H1 (cell line): ENCODE measurements around the gene CNIH1. TPM values are rescaled to one million over a fixed set of nuclear protein-coding genes. Genes with fewer than 3 reads are reported as not detected.

Experiments
- BRCA1 ChIP-seq: IDR thresholded peaks from 2 replicates; pipeline ENCODE4 v1.6.1; 2012; ENCODE audit warnings: low read depth, low read length, improper control_type of control experiment
- EGR1 ChIP-seq: IDR thresholded peaks from 2 replicates; pipeline ENCODE4 v1.6.1; 2011; ENCODE audit warnings: low read depth, low read length, borderline replicate concordance
- MAFK ChIP-seq: IDR thresholded peaks from 2 replicates; pipeline ENCODE4 v1.6.1; 2012; ENCODE audit warnings: low read depth, mild to moderate bottlenecking, improper control_type of control experiment, low read length
- NRF1 ChIP-seq: IDR thresholded peaks from 2 replicates; pipeline ENCODE4 v1.6.1; 2011; ENCODE audit warnings: mild to moderate bottlenecking, low read depth, low read length, improper control_type of control experiment
- polyA plus RNA-seq, 7 experiments: library from polyadenylated mRNA; depleted of rRNA in 3 of 7; stranded (reverse) in 5 of 7; unstranded in 2 of 7; fragments of >200 nt in 5 of 7; fragments of 200-250 nt in 2 of 7; gene quantifications; 1 replicate in 5 of 7; 2 replicates in 1 of 7; 4 replicates in 1 of 7; pipeline versions ENCODE4 v1.2.1 to v1.2.3, GENCODE V29; 2011 to 2013; ENCODE audit warnings: missing spikeins in 2 of 7, mixed read lengths in 2 of 7
- total RNA-seq: library from RNA; stranded (reverse); fragmentation: NEBNext Ultra II Directional; extraction: Animal tissue kit (Norgen Biotek cat#: 25700); gene quantifications from 2 replicates; pipeline ENCODE4 v1.2.1, GENCODE V29; 2021

The CNIH1 gene
- total and polyA plus RNA-seq, 2 of the 8 experiments (the other 6 are each of a cell fraction or from before 2014, with no cell fraction given), result 119 to 333 TPM

DNA sequence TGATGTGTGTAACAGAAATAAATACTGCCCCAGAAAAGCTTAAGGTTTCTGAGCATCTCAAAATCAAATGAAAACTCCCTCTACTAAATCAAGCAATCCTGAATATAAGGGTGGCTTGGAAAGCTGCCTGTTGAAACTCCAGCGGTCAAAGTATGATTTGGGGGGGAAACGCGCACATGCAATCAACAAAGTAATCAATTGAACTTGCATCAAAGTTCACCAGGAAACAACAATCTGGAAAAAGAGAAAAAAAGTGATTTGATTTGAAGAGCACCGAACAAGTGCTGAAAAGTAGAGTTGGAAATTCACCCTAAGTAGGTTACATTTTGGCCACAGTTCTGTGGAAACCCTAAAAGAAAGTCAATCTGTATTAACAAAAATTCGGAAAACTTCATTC lies 700 bp downstream of the CNIH1 start (continued):
- no peak for TF ChIP-seq EGR1
- no peak for TF ChIP-seq BRCA1
- TF ChIP-seq NRF1, result no peak
- TF ChIP-seq MAFK, result no peak
